Mucosa of rectum (tissue), 2 donors: Measurements from ENCODE around the gene IGF2BP3.

Experiments
- H3K27ac ChIP-seq, 2 donors: one replicate each; pipeline ENCODE4 v1.7.0; 2013; ENCODE audit warnings: inconsistent platforms in 2 of 2, low read depth in 2 of 2, low read length in 2 of 2
- H3K27me3 ChIP-seq, 2 donors: one replicate each; pipeline ENCODE4 v1.7.0; 2013; ENCODE audit warnings: low read length in 2 of 2; ENCODE audit not compliant: control insufficient read depth in 2 of 2, insufficient read depth in 2 of 2
- H3K36me3 ChIP-seq, 2 donors: one replicate each; pipeline ENCODE4 v1.7.0; 2013; ENCODE audit warnings: low read length in 2 of 2; ENCODE audit not compliant: control insufficient read depth in 2 of 2, insufficient read depth in 2 of 2
- H3K4me1 ChIP-seq, 2 donors: one replicate each; pipeline ENCODE4 v1.7.0; 2013; ENCODE audit warnings: low read length in 2 of 2, mild to moderate bottlenecking in 1 of 2; ENCODE audit not compliant: control insufficient read depth in 2 of 2, insufficient read depth in 2 of 2
- H3K4me3 ChIP-seq, 2 donors: one replicate each; pipeline ENCODE4 v1.7.0; 2013; ENCODE audit warnings: low read length in 2 of 2
- H3K9ac ChIP-seq, 2 donors: one replicate each; pipeline ENCODE4 v1.7.0; 2013; ENCODE audit warnings: low read length in 2 of 2, low read depth in 1 of 2, mild to moderate bottlenecking in 1 of 2
- H3K9me3 ChIP-seq, 2 donors: one replicate each; pipeline ENCODE4 v1.7.0; 2013; ENCODE audit warnings: low read length in 2 of 2; ENCODE audit not compliant: control insufficient read depth in 2 of 2
- donor health status: healthy.
- donor health status: Normal muscosa, but diverticular disease.

The IGF2BP3 gene

DNA sequence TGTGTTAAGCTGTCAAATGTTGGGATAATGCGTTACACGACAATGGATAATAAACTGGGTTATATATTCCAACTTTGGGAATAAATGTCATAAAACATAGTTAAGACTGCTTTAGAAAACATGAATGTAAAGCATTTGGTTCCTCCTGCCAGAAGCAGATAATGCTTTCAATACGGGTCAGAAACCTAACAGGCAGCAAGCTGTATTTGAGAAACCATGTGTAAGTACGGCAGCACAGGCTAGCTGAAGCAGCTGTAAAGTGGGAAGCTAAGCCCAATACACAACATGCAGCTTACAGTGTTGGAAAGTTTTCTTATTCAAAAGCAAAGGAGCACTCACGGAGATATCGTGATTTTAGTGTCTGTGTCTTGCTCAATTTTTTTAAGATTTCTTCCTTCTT, 124.7 kb downstream of the IGF2BP3 start:
- H3K9me3 ChIP-seq = no peaks in the 10 kb centered on the region
- H3K27ac ChIP-seq = no peak overlapping the region
- no peaks in the 10 kb centered on the region for H3K4me1 ChIP-seq
- H3K36me3 ChIP-seq = no peaks in the 10 kb centered on the region
- H3K27me3 ChIP-seq = no peaks in the 10 kb centered on the region
- no peak overlapping the region for H3K9ac ChIP-seq
- no peak overlapping the region for H3K4me3 ChIP-seq

DNA sequence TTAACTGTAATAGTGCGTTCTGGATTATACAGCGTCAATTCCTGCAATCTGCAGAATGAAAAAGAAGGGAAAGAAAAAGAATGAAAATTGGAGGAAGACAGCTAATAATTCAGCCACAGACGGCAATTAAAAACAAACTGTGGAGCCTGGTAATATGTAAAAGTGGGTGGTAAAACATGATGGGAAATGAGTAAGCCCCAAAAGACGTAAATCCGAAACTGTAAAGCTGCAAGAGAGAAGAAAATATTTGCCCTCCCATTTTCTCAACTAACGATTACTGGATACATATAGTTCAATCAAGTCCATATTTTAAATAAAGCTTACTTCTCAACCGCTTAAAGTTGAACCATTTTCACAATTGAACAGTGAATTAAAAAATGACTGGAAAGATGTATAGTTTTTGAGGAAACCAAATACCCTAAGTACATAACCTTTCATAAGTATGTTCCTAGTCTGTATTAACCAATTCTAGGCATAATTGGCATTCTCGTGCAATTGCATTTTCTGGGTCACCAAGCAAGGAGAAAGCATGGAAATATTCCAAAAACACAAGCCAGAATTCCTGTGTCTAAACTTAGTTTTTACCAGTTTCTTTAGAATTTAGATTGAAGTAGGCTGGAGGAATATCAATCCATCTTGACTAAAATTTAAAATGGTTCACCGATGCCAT, 126.3 kb downstream of the IGF2BP3 start:
- Histone ChIP-seq H3K27ac (no peak overlapping the region), H3K36me3 (no peaks in the 10 kb centered on the region), H3K27me3 (peaks cover 0 to 3% of the 10 kb centered on the region in 2 donors), H3K4me3 (no peak overlapping the region), H3K9ac (no peak overlapping the region), H3K9me3 (no peaks in the 10 kb centered on the region), H3K4me1 (no peaks in the 10 kb centered on the region)

DNA sequence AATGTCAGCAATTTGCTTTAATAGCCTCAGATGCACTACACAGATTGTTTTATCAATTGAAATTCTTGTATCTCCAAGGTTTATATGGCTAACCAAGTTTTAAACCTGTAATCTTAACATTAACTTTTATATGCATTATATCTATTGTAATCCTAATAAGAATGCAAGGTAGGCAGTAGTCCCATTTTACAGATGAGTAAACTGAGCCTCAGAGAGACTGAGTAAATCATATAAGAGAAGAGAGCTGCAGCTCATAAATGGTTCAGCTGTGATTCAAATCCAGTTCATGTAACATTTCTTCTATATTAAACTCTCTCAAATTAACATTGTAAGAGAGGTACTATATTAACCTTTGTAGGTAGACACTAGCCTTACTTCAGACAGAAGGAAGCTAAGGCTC, 127.2 kb downstream of the IGF2BP3 start:
- Histone ChIP-seq H3K9ac (no peak overlapping the region), H3K36me3 (no peaks in the 10 kb centered on the region)

DNA sequence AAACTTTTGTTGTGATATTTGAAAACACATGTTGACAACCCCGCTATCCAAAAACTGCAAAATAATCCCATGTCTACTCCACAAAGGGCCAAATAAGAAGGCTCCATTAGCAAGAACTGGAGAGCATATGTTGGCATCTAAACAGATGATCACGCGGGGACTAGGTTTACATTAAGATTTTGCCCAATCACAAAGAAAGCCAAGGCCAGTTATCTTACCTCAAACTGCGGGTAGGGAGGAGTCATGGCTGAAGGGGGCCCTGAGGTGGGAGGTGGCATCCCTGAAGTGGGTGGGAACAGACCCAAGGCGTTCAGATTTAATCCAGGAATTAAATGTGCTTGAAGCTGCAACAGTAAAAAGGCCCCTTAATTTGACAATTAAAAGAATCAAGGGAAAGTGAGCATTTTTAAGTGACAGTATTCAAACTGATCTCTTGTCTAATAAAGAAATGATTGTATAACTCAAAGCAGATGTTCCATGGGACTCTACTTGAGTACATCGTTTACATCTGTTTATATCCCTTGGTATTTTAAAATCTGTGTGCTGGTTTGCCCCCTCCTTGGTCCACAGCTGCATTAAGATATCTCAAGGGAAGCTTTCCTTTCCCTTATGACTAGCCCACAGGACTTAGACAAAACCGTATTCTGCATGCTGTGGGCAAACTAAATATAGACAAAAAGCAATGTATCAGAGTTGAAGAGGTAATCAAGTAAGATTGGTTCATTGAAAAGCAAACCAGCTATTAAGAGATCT, 128.3 kb downstream of the IGF2BP3 start:
- H3K27me3 ChIP-seq = peaks cover 4 to 14% of the 10 kb centered on the region in 2 donors
- H3K4me1 ChIP-seq = no peaks in the 10 kb centered on the region
- H3K9ac ChIP-seq = no peak overlapping the region
- no peaks in the 10 kb centered on the region for H3K36me3 ChIP-seq
- no peaks in the 10 kb centered on the region for H3K9me3 ChIP-seq
- no peak overlapping the region for H3K4me3 ChIP-seq
- no peak overlapping the region for H3K27ac ChIP-seq

More for the DNA sequence above, 127.2 kb downstream of the IGF2BP3 start:
- Histone ChIP-seq H3K4me1 (no peaks in the 10 kb centered on the region), H3K9me3 (no peaks in the 10 kb centered on the region), H3K4me3 (no peak overlapping the region), H3K27ac (no peak overlapping the region), H3K27me3 (peaks cover 3 to 9% of the 10 kb centered on the region in 2 donors)

DNA sequence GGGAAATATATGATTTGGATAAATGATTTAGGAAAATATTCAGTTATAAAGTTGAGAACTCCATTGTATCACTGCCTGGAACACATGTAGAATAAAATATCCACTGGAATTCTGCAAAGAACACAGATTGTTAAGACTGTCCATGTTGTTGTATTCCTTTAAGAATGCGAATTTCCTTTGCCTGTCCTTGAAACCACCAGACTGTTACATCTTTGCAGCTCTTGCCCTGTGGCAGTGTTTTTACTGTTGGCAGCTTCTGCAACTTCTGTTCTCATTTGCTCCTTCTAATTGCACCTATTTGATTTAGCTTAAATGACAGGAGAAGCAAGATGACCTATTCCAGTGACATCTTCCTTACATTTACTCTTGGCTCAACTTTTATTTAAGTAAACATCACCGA, 131.4 kb downstream of the IGF2BP3 start:
- Histone ChIP-seq H3K27me3 (peaks cover 8 to 14% of the 10 kb centered on the region in 2 donors), H3K27ac (no peak overlapping the region), H3K36me3 (no peaks in the 10 kb centered on the region), H3K4me1 (peaks cover 0 to 8% of the 10 kb centered on the region in 2 donors), H3K4me3 (no peak overlapping the region), H3K9ac (no peak overlapping the region), H3K9me3 (no peaks in the 10 kb centered on the region)

DNA sequence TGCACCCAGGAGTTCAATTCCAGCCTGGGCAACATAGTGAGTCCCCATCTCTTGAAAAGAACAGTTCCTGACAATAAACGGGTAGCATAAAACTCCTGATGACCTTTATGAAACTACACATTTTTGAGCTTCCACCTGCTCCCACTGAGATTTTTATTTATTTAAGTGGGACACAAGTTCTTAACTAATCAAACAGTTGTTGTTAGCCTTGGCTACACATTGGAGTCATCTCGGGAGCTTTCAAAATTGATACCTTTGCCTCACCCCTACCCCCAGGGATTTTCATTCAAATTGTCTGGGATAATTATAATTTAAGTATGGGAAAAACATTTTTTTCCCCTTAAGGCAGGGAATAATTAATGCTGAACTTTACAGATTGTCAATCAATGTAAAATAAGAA, 131.9 kb downstream of the IGF2BP3 start:
- H3K4me3 ChIP-seq = no peak overlapping the region
- no peak overlapping the region for H3K27ac ChIP-seq
- H3K4me1 ChIP-seq = peaks cover 0 to 8% of the 10 kb centered on the region in 2 donors
- H3K27me3 ChIP-seq = peaks cover 8 to 14% of the 10 kb centered on the region in 2 donors
- H3K9ac ChIP-seq = no peak overlapping the region
- H3K9me3 ChIP-seq = no peaks in the 10 kb centered on the region
- H3K36me3 ChIP-seq = no peaks in the 10 kb centered on the region

DNA sequence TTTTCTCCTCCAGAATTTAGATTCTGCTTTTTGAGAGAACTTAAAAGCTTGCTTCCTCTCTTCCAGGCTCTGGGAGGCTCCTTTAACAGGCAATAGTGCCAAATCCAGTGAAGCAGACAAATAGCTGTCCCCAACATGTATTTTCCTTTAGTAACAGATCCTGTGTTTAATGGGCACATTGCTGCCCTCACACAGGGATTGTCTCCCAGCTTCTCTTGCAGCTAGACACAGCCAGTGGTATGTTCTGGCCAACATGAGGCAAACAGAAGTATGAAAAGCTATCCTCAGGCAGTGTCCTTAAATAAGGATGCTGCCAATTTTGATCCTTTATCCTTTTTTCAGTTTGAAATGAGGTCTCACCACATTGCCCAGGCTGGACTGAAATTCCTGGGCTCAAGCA, 132.9 kb downstream of the IGF2BP3 start:
- Histone ChIP-seq H3K27ac (no peak overlapping the region), H3K36me3 (no peaks in the 10 kb centered on the region), H3K4me1 (peaks cover 0 to 8% of the 10 kb centered on the region in 2 donors), H3K9ac (no peak overlapping the region), H3K9me3 (no peaks in the 10 kb centered on the region), H3K27me3 (peaks cover 8 to 14% of the 10 kb centered on the region in 2 donors), H3K4me3 (no peak overlapping the region)

DNA sequence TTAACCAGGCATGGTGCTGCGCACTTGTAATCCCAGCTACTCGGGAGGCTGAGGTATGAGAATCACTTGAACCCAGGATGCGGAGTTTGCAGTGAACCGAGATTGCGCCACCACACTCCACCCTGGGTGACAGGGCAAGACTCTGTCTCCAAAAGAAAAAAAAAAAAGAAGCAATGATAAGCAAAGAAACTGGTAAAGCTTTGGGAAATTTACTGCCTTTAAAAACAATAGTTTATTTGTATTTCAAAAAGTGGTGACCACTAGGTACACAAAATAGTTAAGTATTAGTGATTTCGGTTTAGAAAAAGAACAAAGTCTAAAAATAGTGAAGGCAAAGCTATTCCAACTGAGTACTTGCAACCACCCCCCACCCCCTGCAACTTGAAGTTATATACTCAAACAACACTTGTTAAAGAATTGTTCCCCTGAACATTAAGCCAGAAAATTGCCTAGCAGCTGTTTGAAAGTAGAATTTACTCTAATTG, 133.4 kb downstream of the IGF2BP3 start:
- no peak overlapping the region for H3K27ac ChIP-seq
- H3K9me3 ChIP-seq = no peaks in the 10 kb centered on the region
- no peak overlapping the region for H3K9ac ChIP-seq
- H3K4me3 ChIP-seq = no peak overlapping the region
- H3K4me1 ChIP-seq = peaks cover 0 to 8% of the 10 kb centered on the region in 2 donors
- no peaks in the 10 kb centered on the region for H3K36me3 ChIP-seq
- H3K27me3 ChIP-seq = peaks cover 8 to 14% of the 10 kb centered on the region in 2 donors

DNA sequence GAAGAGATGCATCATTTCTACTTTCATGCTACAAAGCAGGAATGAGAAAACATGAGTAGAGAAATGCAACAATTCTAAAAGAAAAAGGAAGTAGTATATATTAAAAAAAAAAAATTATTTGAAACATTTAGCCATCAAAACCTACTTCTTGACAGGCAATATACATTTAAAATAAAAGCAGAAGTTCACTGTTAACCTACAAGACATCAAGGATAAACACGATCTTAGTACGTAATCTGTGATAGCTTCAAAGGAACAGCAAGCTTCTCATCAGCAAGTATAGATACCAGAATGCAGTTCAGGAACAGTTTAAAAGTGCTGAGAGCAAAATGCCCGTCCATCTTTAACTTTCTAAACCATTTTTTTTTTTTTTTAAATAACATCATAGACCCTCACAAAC, 134.2 kb downstream of the IGF2BP3 start:
- no peak overlapping the region for H3K9ac ChIP-seq
- peaks cover 0 to 8% of the 10 kb centered on the region in 2 donors for H3K4me1 ChIP-seq
- no peak overlapping the region for H3K27ac ChIP-seq

DNA sequence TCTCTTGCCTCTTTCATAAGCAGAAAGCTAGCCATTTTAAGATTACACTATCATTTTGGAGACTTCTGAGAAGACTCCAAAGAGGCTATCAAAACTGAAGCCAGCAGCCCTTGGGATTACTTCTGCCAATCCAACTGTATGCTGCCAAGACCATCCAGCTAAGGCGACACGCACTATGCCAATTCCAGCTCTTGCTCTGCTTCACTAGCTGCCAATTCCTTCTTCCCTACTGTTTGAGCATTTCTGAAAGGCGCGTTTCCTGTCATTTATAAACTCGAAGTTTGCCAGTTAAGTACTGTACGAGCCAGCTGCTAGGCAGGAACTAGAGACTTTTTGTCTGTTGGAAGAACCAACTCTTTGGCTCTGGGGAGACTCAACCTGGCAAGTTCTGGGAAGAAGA, 134.7 kb downstream of the IGF2BP3 start:
- no peaks in the 10 kb centered on the region for H3K36me3 ChIP-seq

More for the DNA sequence above, 134.2 kb downstream of the IGF2BP3 start:
- H3K4me3 ChIP-seq = no peak overlapping the region
- H3K27me3 ChIP-seq = peaks cover 8 to 14% of the 10 kb centered on the region in 2 donors
- no peaks in the 10 kb centered on the region for H3K9me3 ChIP-seq
- no peaks in the 10 kb centered on the region for H3K36me3 ChIP-seq

More for the DNA sequence above, 134.7 kb downstream of the IGF2BP3 start:
- Histone ChIP-seq H3K4me3 (no peak overlapping the region), H3K9ac (no peak overlapping the region), H3K9me3 (no peaks in the 10 kb centered on the region), H3K27me3 (peaks cover 8 to 14% of the 10 kb centered on the region in 2 donors), H3K27ac (no peak overlapping the region), H3K4me1 (peaks cover 0 to 8% of the 10 kb centered on the region in 2 donors)
